ENCODE results near the gene PNMA6F.

- TF ChIP-seq CTCF (IDR thresholded peaks at IDR 0.05): no peak
- no peak for TF ChIP-seq EZH2 (IDR thresholded peaks at IDR 0.05; ENCODE audit: borderline replicate concordance, insufficient read depth, low read depth, low read length, poor library complexity, severe bottlenecking)
These were observed 36.3 kb upstream of the PNMA6F start for GRCh38 chrX:153357877-153358276.
